GM19240 (cell line): ENCODE data around the gene ADK.
"Not testable (repeated sequence)": the region's sequence is repeated elsewhere in the genome, so short reads cannot be mapped to it uniquely, and the experiment has no call there.

ENCODE experiments used
- DNase-seq: peaks from one replicate; pipeline ENCODE4 v3.0.0; 2011; ENCODE audit warnings: low spot score; ENCODE audit not compliant: insufficient read length

The ADK gene

DNA sequence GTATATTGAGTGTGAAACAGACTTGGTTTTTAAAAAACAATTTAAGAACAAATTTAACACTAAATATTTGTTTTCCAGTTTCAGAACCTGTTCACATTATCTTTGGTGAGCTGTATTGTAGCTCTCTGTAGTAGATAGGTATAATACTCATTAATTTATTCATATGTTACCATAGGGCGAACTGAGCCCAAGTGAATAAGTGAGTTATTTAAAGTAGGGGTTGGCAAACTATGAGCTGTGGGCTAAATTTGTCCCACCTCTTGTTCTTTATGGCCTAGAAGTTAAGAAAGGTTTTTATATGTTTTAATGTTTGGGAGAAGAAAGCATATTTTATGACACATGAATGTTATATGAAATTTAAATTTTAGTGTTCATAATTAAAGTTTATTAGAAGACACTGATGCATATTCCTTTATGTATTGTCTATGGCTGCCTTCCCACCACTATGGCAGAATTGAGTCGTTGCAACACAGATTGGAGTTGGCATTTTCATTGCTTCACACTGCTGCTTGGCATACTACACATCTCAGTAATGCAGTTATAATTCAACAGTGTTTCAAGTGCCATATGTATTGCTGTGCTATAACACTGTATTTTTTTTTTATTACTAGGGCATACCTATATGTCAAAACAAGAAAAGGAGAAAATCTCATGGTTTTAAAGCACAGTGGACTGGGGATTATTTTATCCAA, 146.5 kb downstream of the ADK start:
- DNase-seq = no peak

DNA sequence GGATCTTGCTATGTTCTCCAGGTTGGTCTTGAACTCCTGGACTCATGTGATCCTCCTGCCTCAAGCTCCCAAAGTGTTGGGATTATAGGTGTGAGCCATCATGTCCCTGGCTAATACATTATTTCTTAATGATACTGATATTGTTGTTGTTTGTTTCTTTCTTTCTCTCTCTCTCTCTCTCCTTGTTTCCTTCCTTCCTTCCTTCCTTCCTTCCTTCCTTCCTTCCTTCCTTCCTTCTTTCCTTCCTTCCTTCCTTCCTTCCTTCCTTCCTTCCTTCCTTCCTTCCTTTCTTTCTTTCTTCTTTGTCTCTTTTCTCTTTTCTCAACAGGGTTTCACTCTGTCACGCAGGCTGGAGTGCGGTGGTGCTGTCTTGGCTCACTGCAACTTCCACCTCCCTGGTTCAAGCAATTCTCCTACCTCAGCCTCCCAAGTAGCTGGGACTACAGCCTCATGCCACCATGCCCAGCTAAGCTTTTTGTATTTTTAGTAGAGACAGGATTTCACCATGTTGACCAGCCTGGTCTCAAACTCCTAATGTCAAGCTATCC, 149.1 kb downstream of the ADK start:
- not testable (repeated sequence) for DNase-seq

DNA sequence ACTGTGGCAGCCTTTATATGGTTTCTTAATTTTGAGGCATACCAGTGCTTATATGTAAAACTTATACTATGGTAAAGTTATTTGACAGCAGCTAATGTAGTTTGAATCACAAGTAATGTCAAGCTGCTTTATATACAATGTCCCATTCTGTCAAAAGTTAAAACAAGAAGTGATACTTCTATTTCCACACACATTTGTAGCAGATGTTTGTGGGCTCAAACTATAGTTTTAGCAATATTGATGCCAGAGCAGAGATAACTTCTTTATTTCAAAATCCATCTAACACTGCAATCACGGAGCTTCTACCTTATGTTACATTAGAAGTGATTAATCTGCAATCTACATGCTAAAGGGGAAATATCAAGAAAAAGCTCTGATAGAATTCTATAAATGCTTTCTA, 149.6 kb downstream of the ADK start:
- no peak for DNase-seq

- DNase-seq = no peak
Measured at GRCh38 chr10:74305730-74306129, 154.7 kb downstream of the ADK start.

- DNase-seq = no peak
Measured at GRCh38 chr10:74306227-74306982, 155.4 kb downstream of the ADK start.

DNA sequence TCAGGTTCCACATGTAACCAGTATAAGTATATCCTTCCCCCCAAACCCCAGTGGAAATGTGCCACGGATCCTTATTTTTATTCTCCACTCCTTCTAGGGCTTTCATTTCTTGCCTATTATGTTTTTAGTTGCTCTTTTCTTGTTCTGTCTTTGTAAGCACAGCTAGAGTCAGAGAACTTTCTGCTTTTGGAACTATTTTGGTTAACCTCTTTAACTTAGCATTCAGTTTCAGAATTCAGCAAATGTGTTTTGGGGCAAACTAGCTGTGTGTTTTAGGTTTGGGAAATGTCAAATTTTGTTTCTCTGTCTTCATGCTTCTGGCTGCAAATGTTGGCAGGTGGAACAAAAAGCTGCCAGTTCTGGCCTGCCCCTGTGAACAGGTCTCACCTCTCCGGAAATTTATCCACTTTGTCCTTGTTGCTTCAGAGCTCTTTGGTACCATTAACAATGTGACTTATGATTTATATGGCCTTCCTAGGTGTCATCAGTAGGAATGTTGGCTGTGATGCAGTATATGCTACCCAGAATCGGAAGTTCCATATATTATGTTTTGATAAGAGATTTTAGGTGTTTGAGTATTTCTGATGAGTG, 156.1 kb downstream of the ADK start:
- DNase-seq = no peak

DNA sequence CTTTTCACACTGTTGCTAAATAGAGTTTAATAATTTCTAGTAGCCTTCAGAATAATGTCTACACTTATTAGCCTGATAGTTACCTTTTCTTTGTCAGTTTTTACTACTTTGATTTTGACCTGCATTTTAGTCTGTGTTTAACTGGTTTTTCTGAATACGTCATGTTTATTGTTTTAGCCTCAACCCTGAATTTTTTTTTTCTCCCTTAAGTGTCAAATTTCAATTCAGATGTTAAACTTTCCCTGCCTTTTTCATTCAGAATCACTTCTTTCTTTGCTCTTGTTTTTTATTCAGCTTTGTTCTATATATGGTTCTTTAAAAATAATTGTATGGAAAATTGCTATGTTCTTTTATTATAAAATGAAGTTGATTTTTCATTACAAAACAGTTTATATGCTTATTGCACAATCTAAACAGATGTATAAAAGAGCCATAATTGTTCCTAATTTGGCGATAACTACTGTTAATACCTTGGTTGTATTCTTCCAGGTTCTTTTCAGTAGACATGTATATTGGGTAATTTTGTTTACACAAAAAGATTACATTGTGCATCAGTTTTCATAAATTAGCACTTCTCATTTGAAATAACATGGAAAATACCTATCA, 159.7 kb downstream of the ADK start:
- DNase-seq = no peak

DNA sequence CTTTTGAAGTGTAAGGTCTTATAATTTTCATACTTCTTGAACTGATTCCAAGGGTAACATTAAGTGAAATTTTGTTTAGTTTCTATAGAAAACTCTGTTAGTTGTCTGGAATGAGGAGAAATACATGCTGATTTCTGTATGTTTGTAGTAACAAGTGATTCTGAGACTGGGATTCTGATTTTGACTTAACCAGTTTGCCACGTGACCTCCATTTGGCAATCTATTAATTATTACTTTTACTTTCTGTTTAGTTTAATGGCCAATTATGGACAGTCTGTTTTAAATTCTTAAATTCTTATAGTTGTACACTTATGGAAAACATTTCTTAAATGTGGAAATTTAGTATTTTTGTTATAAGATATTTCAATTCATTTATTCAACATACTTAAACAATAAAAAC, 163.1 kb downstream of the ADK start:
- no peak for DNase-seq

DNA sequence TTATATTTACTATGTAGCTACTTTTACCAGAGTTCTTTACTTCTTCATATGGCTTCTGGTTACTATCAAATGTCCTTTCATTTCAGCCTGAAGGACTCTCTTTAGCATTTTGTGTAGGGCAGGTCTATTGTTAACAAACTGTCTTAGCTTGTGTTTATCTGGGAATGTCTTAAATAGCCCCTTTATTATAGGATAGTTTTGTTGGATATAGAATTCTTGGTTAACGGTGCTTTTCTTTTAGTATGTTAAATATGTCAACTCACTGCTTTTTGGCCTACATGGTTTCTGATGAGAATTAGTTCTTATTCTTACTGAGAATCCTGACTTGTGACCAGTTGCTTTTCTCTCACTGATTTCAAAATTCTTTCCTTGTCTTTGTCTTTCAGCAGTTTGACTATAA, 169.0 kb downstream of the ADK start:
- no peak for DNase-seq

- no peak for DNase-seq
Measured at GRCh38 chr10:74320717-74321116, 169.7 kb downstream of the ADK start.

DNA sequence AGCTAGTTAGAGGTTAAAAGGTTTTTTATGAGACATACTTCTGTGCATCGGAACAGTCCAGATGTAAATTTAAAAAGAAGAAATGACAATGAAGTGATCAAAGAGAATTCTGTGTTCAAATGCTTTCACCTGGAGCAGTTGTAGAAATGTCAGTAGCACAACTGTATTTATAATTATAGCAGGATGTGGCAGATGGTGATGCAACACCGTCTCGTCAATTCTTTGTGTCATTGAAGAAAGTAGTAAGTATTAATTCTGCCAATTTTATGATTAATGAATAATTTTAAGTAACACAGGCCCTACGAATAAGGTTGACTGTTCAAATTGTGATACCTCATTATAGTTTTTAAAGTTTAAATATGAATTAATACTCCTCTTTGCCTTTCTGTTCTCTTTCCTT, 171.1 kb downstream of the ADK start:
- DNase-seq = no peak

DNA sequence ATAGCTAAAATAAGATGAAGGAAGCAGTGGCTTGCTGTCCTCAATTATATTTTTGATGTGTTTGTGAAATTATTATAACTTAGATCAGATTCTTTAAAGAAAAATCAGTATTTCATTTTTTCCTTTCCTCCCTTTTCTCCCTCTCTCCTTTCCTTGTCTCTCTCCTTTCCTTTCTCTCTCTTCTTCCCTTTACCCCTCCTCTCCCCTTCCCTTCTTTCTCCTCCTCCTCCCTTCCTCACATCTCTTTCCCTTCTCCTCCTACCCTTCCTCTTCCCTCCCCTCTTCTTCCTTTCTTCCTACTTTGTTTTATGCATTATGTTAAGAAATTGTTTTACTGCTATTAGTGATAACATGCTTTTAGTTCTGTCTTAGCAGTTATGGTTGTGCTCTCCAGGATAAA, 171.5 kb downstream of the ADK start:
- DNase-seq = no peak

GRCh38 chr10:74328388-74328787, 177.4 kb downstream of the ADK start:
- no peak for DNase-seq

DNA sequence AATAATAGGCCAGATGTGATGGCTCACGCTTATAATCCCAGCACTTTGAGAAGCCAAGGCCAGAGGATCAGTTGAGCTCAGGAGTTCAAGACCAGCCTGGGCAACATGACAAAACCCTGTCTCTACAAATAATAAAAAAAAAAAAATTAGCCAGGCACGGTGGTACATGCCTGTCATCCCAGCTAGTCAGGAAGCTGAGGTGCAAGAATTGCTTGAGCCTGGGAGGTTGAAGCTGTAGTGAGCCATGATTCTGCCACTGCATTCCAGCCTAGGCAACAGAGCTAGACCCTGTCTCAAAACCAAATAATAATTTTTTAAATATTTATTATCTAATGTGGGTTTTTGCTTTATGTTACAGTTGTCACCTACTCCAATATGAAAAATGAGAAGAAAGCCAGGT, 178.9 kb downstream of the ADK start:
- no peak for DNase-seq

- no peak for DNase-seq
Measured at GRCh38 chr10:74330646-74331045, 179.6 kb downstream of the ADK start.

GRCh38 chr10:74332398-74332797, 181.4 kb downstream of the ADK start:
- DNase-seq = no peak

DNA sequence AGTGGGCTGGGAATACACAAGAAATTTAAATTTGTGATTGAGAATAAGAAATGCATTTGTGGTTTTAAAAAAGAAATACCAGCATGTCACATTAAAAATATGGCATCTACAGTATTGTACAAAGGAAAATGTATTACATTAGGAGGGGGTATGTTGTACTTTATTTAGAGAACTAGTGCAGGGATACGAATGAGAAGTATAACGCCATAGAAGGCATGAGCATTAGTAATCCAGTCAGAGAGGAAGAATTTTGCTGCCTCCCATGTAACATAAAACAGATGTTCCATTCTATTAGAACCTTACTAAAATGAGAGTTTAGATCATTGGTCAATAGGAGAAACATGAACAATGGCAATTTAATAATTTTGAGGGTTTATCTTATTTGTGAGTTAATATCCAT, 182.2 kb downstream of the ADK start:
- no peak for DNase-seq

DNA sequence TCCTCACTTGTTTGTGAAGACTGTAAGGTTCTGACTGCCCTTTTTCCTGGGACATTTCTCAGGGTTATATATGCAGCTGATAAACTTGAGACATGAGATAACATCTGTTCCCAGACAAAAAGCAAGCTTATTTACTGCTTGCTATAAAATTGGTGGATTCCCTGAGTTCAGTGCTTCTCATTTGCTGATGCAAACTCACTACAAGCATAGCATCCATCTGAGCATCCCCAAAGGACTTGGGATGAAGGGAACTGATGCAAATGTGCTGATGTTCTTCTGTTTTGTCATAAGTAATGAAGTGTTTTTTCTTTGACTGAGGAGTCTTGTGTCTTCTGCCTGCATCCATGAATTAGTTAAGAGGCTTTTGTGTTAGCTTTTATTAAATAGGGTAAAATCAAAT, 183.2 kb downstream of the ADK start:
- DNase-seq = no peak

DNA sequence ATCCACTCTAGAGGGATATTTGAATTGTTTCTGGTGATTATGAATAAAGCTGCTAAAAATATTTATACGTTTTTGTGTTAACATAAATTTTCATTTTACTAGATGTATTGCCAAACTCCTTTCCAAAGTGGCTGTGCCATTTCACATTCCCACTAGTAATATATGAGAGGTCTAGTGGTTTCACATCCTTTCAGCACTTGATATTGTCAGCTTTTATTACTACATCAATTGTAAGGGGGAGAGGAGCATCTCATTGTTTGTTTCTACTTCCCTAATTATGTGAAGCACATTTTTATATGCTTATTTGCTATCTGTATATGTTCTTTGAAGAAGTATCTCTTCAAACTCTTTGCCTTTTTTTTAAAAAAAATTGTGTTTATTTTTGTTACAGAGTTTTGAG, 184.5 kb downstream of the ADK start:
- DNase-seq = no peak

DNA sequence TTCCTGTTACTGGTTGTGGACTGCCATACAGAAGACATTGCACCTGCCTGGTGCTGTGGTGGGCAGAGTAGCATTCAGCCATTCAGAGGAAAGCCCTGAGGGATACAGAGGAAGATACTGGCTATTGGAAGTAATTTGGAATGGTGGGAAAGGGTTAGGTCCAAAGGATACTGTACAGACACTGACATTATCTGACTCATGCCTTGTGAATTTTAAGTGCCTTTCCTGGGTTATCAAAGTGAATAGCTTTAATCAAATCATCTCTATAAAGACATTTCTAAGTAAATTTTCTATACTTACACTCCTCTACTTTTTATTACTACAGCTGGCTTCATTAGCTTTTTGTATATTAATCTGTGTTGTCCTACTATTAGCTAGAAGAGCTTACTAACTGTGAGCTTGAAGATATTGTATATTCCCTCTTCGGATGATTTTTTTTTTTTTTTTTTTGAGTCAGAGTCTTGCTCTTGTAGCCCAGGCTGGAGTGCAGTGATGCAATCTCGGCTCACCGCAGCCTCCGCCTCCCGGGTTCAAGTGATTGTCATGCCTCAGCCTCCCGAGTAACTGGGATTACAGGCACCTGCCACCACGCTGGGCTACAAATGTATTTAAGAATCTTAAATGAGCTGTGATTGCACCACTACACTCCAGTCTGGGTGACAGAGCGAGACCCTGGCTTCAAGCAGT, 186.5 kb downstream of the ADK start:
- DNase-seq = no peak

- no peak for DNase-seq
Measured at GRCh38 chr10:74342991-74343390, 192.0 kb downstream of the ADK start.

- DNase-seq = no peak
Measured at GRCh38 chr10:74343804-74344203, 192.8 kb downstream of the ADK start.
